Measurements from ENCODE around the gene BAIAP2. TPM values are rescaled to one million over a fixed set of nuclear protein-coding genes. Genes with fewer than 3 reads are reported as not detected.
"Not testable (repeated sequence)": the region's sequence is repeated elsewhere in the genome, so short reads cannot be mapped to it uniquely, and the experiment has no call there.

Gene BAIAP2
- total and polyA plus RNA-seq, 2 donors (not counting 3 experiments of a cell fraction or from before 2014, with no cell fraction given): 12.3 to 18.6 TPM

- FAIRE-seq; H3K27ac ChIP-seq (ENCODE audit: insufficient read depth, low read depth, low read length); H4K20me1 ChIP-seq (replicated peaks; ENCODE audit: control insufficient read depth, extremely low read depth, insufficient read depth, low read length); intact Hi-C loops (cut with micrococcal nuclease); BruUV-seq (replicated peaks); POLR2A ChIA-PET; H3K4me2 ChIP-seq (ENCODE audit: insufficient read depth, low read length); DNase-seq (ENCODE audit: low read depth, low spot score); H3K27me3 ChIP-seq (ENCODE audit: control insufficient read depth in 2 of 2, insufficient read depth in 2 of 2, low read length in 2 of 2); H3K9me1 ChIP-seq (replicated peaks; ENCODE audit: control insufficient read depth, extremely low read depth, insufficient read depth, low read length); H3K36me3 ChIP-seq (ENCODE audit: control insufficient read depth in 2 of 2, extremely low read depth in 1 of 2, insufficient read depth in 2 of 2, low read length in 2 of 2); H3K4me3 ChIP-seq (replicated peaks in 1 of 3; ENCODE audit: insufficient read depth in 1 of 3, low read depth in 1 of 3, low read length in 3 of 3); dilution Hi-C loops (cut with MboI; ENCODE audit: extremely low pct_ligation_motif_present, low sequenced_read_pairs); H2AFZ ChIP-seq (ENCODE audit: low read depth, low read length); H3K4me1 ChIP-seq (ENCODE audit: control insufficient read depth, extremely low read depth, insufficient read depth, low read length); H3K79me2 ChIP-seq (ENCODE audit: control insufficient read depth, insufficient read depth, low read length); H3K9me3 ChIP-seq (replicated peaks; ENCODE audit: control insufficient read depth, insufficient read depth, low read length); H3K9ac ChIP-seq (replicated peaks; ENCODE audit: extremely low read depth, insufficient read depth, low read length): not testable (repeated sequence)
- CTCF ChIA-PET: interaction anchor here (1.2 to 1.4 kb wide), 2 partner anchors 20 to 55 kb away, joined by 3 read pairs; no protein-coding TSS in a partner anchor
These were observed 43.3 kb downstream of the BAIAP2 start for GRCh38 chr17:81078026-81078913.

DNA sequence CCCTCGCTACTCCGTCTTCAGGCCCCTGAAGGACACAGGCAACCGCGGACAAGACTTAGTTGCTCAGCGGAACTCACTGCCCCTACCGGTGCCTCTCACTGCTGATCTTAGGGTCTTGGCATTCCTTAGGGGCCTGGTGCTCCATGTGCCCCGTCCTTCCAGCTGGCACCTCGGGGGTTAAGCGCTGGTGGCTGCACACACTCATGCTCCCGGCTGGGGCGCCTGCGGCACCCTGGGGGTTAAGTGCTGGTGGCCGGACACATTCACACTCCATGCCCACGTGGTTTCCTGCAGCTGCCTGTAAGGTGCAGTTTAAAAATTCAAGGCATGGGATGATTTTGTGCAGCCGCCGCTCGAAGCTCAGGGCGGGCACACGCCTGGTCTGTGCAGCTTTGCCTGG is 45.1 kb downstream of the BAIAP2 start:
- H3K9me3 ChIP-seq (replicated peaks; ENCODE audit: control insufficient read depth, insufficient read depth, low read length): no peaks in the 10 kb centered on the region
- POLR2A ChIA-PET: no interaction called here
- intact Hi-C loops (cut with micrococcal nuclease): no loop called here
- H3K4me2 ChIP-seq (ENCODE audit: insufficient read depth, low read length): no peak overlapping the region
- FAIRE-seq (no peak), DNase-seq (ENCODE audit: low read depth, low spot score) (no peak)
- H4K20me1 ChIP-seq (replicated peaks; ENCODE audit: control insufficient read depth, extremely low read depth, insufficient read depth, low read length): no peaks in the 10 kb centered on the region
- TF ChIP-seq EZH2 (IDR thresholded peaks at IDR 0.05; ENCODE audit: borderline replicate concordance, low read depth, low read length, severe bottlenecking) (no peak), JUN (IDR thresholded peaks at IDR 0.05; ENCODE audit: borderline replicate concordance, insufficient read depth, insufficient read length, low read depth) (no peak), POLR2A (IDR thresholded peaks at IDR 0.05; ENCODE audit: low read depth, low read length) (no peak), FOS (IDR thresholded peaks at IDR 0.05; ENCODE audit: borderline replicate concordance, insufficient read depth, low read length) (no peak), POLR2AphosphoS5 (IDR thresholded peaks at IDR 0.05; ENCODE audit: insufficient read depth, low read depth, low read length) (no peak), GATA2 (IDR thresholded peaks at IDR 0.05; ENCODE audit: insufficient read depth, insufficient read length, low read depth, low read length) (no peak), CTCF (IDR thresholded peaks at IDR 0.05; ENCODE audit: extremely low read depth in 1 of 2, insufficient read depth in 1 of 2, low read depth in 1 of 2, low read length in 2 of 2) (no peak), MYC (IDR thresholded peaks at IDR 0.05; ENCODE audit: low read depth, low read length) (no peak)
- TF ChIP-seq, protein P1, sequence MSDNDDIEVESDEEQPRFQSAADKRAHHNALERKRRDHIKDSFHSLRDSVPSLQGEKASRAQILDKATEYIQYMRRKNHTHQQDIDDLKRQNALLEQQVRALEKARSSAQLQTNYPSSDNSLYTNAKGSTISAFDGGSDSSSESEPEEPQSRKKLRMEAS (IDR thresholded peaks at IDR 0.05; ENCODE audit: insufficient read depth, insufficient read length): no peak
- H3K79me2 ChIP-seq (ENCODE audit: control insufficient read depth, insufficient read depth, low read length): no peaks in the 10 kb centered on the region
- no peaks in the 10 kb centered on the region for H3K27me3 ChIP-seq (ENCODE audit: control insufficient read depth in 2 of 2, insufficient read depth in 2 of 2, low read length in 2 of 2)
- dilution Hi-C loops (cut with MboI; ENCODE audit: extremely low pct_ligation_motif_present, low sequenced_read_pairs): no loop called here
- H3K9me1 ChIP-seq (replicated peaks; ENCODE audit: control insufficient read depth, extremely low read depth, insufficient read depth, low read length): no peaks in the 10 kb centered on the region
- CTCF ChIA-PET: interaction anchor here (1.0 to 1.6 kb wide), 3 partner anchors 9 to 33 kb away, joined by 3 to 5 read pairs (median 4); no protein-coding TSS in a partner anchor
- H3K4me3 ChIP-seq (replicated peaks in 1 of 3; ENCODE audit: insufficient read depth in 1 of 3, low read depth in 1 of 3, low read length in 3 of 3): no peak overlapping the region
- H3K27ac ChIP-seq (ENCODE audit: insufficient read depth, low read depth, low read length): no peak overlapping the region
- no peaks in the 10 kb centered on the region for H3K4me1 ChIP-seq (ENCODE audit: control insufficient read depth, extremely low read depth, insufficient read depth, low read length)
- no peak overlapping the region for H3K9ac ChIP-seq (replicated peaks; ENCODE audit: extremely low read depth, insufficient read depth, low read length)
- no peak overlapping the region for H2AFZ ChIP-seq (ENCODE audit: low read depth, low read length)
- H3K36me3 ChIP-seq (ENCODE audit: control insufficient read depth in 2 of 2, extremely low read depth in 1 of 2, insufficient read depth in 2 of 2, low read length in 2 of 2): no peaks in the 10 kb centered on the region
- no TSS peak for BruUV-seq (replicated peaks)

Measured in endothelial cell of umbilical vein (primary cell).